Measurements from ENCODE around the gene EID1.
"Not testable (repeated sequence)": the region's sequence is repeated elsewhere in the genome, so short reads cannot be mapped to it uniquely, and the experiment has no call there.

Gene EID1

DNA sequence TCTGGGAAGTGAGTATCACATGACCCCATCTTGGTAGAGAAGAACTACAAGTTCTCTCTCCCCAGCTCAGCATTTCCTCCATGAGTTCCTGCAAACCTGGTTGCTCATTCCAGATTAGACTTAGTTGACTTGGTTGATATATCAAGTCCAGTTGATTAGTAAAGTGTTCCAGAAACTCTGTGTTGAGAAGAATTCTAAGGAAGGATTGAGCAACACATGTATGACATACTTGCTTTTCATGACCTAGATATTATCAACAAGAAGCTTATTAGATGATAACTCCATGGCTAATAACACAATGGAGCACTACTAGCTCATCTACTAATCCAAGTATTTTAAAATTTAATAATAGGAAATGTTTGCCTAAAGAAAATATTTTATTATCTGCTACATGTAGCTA lies 6.4 kb upstream of the EID1 start:
- no peak for DNase-seq

DNA sequence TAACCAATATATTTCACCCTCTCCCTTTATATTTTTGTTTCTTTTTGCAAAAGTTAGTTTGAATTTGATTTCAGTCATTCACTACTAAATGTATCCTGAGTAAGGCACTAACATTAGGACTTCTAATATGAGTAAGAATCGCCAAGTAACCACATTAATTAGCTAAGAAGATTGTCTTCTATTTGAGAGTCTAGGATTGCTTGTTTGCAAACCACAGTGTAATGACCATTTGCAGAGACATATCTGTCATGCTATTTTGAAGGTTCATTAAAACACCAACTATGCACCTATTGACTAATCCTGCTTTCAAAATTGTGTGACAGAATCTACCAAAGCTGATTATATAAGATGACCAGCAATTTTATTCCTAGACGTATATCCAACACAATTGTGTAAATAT lies 5.3 kb upstream of the EID1 start:
- DNase-seq: no peak

DNA sequence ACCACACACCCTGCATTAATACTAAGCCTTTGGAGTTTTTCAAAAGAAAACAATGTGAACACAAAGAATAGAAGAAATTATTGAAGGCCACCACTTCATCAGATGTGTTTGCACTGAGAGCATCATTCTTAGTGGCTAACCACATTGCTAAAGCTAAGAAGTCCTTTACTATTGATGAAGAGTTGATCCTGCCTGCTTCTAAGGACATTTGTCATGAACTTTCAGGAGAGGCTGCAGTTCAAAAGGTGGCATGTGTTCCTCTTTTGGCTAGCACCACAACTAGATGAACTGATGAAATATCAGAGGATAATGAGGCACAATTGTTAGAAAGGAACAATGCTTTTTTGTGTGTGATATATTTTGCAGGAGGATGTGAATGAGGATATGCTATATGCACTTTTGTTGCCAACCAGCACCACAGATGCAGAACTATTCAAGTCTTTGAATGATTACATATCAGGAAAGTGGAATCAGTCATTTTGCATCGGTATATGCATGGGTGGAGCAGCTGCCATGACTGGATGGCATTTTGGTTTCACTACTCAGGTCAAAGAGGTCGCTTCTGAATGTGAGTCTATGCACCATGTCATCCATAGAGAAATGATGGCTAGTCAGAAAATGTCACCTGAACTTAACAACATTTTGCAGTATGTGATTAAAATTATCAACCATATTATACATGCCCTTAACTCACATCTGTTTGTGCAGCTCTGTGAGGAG lies 2.5 kb upstream of the EID1 start:
- no peak for DNase-seq

DNA sequence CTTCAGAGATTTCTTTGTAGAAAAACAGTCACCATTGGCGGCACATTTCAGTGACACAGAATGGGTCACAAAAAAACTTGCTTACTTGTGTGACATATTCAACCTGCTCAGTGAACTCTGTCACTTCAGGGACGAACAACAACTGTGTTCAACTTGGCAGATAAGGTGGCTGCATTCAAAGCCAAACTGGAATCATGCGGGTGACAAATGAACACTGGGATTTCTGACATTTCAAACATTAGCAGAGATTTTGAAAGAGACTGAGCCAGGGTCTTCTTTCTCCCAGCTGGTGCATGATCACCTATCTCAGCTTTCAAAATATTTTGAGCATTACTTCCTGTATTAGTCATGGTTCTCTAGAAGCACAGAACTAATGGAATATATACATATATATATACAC lies 1.9 kb upstream of the EID1 start:
- DNase-seq: no peak

DNA sequence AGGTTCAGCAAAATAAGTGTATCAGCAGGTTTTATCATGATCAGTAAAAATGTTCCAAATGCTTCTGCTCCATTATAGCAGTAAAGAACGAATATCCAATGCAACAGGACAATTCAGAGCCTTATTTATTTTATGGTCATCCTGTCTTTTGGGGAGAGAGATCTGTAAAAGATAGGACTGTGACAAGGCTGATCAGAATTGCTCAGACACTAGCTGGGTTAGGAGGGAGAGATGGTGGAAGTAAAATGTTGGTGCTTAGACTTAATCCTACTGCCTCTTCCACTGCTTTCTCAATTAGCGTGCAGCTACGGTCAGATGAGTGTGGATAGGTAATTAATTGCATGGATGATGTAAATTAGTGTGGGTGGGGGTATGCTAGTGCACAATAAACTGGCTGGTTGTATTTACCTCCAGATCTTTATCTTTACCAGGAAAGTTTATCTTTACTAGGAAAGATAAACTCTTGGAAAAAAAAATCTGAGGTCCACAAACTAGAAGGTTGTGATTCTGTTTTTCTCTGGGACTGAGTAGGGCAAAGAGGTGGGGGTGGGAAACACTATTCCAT lies 2.2 kb downstream of the EID1 start:
- no peak for DNase-seq

DNA sequence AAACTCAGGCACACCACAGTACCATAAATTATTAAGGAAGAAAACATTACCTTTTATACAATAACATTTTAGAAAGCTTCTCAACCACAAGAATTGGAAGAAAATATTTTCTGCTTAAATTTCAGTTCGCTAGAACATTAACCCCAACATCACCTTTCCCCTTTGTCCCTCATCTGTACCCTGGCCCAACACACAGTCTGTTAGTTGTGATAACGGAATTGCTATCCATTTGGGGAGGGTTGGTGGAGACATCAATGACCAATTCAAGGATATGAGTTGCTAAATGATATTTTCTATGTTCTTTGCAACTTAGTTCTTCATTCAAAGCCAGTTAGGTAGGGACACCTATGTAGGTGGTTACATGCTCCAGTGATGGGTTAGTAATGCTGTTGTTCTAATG lies 5.8 kb downstream of the EID1 start:
- no peak for DNase-seq

DNA sequence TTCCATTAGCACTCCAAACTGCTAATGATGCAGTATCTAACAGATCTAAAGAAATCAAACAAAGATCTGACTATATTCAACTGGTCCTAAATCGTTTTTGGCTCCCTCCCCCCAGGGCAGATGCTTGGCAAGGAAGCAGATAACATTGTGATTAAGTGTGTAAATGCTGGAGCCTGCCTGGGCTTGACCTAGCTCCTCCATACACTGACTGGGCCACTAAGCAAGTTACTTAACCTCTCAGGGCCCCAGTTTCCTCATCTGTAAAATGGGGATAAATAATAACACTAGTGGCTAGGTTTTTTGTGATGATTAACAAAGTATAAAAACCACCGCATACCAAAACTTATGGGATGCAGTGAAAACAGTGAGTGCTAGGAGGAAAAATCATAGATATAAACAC lies 9.2 kb downstream of the EID1 start:
- DNase-seq: no peak

DNA sequence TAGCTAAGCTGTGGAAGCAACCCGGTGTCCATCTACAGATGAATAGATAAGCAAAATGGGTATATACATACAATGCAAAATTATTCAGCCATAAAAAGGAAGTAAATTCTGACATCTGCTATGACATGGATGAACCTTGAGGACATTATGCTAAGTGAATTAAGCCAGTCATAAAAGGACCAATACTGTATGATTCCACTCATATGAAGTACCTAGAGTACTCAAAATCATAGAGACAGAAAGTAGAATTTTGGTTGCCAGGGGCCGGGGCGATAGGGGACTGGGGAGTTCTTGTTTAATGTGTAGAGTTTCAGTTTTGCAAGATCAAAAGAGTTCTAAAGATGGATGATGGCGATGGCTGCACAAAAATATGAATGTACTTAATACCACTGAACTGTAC lies 10.3 kb downstream of the EID1 start:
- no peak for DNase-seq

DNA sequence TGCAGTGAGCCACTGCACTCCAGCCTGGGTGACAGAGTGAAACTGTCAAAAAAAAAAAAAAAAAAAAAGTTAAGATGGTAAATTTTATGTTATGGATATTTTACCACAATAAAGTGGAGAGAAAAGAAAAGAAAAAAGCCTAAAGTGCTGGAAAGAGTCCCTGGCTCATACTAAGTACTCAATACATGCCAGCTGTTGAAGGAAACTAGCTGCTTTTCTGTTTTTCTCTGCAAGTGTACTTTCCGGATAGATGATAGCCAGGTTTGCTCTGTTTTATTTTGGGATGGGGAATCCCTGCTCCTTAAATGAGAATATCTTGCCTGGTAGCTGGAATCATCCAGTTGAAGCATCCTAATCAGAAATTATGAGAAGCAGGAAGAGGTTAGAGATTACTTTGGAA lies 10.9 kb downstream of the EID1 start:
- DNase-seq: no peak

DNA sequence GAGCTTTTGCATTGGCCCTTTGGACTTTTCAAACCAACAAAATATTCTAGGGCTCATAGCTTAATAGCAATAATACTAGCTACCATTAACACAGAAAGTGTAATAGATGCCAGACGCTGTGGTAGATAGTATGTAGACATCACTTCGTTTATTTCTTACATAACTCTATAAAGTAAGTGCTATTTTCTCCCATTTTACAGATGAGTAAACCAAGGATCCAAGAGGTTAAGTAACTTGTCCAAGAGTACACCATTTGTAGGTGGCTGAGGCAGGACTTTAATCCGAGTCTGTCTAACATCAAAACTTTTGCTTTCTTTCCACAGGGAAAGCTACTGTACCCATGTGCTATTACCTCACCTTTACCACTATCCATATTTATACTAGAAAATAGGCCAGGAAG lies 12.0 kb downstream of the EID1 start:
- no peak for DNase-seq

DNA sequence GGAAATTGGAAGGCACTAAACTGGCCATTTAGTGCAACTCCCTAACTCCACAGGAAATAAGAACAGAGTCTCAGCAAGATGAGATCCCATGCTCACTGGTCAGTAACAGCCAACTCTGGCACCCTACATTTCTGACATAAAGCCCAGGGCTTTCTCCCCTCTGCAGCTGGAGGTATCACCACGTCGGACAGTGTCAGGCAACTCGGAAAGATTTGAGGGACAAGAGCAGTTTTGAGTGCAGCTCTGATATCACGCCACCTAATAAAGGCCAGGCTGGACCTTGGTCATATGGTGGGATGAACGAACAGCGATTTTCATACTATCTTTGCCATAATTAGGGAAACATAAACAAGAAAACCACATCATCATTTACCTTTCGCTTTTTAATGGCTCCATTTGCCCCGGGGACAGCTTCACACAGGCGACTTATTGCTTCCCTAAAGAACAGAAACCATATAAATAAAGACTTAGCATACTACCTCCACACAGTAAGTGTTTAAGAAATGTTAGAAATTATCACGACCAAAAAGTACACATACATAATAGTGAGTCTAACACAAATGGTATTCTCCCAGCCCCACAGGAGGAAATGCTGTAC lies 12.5 kb downstream of the EID1 start:
- no peak for DNase-seq

DNA sequence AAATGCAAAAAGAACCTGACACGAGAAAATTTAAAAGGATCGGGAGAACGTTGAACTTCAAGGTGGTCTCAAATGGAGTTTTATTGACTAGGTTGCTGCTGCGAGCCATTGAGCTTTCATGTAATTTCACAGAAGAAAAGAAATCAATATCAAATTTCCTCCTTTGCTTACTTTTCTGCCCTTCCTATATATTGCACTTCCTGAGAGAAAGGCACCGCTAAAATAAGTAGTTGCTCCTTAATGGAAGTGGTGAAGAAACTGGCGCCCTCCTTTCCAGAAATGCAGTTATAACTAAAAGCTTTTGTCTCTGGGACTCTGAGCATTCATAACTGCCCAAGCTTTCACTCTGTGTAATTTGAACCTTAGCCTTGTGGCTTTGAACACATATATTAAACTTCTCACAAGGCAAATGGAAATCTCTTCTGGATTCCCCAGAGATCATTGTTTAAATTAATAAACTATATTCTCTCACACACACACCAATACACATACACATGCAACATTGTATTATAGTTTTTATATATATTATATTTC lies 13.4 kb downstream of the EID1 start:
- DNase-seq: no peak

DNA sequence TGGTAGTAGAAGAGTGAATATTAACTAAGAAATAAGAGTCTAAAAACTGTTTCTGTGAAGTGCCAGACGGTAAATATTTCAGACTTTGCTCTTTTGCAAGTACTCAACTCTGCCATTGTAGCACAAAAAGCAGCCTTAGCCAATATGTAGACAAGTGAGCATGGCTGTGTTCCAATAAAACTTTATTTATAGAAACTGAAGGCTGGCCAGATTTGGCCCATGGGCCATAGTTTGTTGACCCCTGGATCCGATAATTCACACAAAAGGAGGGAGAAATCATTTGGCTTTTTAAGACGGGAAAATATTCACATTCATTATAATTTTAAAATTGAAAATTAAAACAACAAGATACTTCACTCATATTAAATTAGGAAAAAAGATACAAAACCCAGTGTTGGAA lies 15.4 kb downstream of the EID1 start:
- DNase-seq: no peak

DNA sequence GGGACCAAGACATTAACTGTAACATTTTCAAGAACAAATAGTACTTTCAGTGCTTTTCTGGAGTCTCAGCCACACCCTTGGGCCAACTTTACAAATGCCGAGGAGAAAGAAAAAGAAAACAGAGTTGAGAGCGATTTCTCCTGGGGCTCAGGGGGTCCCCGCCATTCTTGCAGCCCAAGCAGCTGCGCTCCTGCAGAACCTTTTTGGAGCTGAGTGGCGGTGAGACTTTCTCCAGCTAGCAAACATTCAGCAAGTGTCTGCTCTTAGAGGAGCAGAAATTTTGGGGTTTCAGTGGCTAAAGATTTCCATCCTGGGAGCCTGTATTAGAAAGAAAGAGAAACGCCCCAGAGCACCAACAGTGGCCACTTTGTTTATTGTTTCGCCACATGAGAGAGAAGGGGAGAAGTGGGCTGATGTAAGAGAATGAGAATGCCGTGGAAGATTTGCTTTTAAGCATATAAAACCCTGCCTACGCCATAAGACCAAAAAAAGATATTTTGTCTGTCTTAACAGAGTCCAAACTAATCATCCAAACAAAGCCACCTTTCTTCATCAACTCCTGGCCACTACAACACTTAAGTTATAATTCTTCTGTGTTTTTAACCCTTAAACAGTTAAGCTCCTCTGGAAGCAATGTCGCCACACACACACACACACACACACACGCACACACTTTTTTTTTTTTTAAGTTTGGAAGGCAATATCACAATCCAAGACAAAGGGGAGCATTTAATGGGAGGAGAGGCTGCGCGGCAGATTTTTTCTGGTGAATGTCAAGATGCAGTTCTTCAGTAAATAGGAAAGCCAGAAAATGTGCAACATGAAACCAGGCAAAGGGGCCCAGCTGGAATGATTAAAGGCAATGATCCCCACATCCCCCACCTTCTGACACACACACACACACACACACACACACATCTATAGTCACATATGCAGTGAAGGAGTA lies 19.2 kb downstream of the EID1 start:
- no peak for DNase-seq

DNA sequence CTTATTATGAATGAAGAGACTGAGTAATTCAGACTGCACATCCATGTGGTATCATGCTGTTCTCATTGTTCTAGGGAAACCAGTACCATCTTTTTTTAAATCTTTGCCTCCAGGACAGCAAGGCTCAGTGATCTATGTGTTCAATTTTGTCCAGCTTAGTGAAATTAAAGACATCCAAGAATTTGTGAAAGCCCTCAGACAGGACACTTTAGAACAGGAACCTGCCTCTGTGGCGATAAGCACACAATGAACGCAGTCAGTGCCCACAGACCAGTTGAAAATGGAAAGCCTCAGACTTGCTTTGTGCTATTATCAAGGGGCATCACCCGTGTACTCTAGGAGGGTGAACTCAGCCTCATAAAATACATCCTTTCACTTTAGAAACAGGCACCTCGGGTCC lies 20.1 kb downstream of the EID1 start:
- DNase-seq: no peak

DNA sequence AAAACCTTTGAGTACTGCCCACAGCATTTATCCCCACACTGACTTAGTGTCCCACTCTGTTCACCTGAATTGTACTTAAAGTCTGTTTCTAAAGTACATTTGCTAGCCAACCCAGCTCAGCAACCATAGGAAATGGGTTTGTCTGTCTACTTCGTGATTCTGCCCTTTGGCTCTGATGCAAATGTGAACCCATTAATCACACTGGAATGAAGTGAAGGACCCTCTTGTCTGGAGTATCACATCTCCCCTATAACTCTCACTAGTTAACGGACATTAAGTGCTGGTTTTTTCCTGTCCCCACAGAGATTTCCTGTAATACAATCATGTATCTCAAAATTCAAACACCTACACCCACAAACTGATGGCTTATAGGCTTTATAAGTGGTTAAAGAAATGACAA lies 20.5 kb downstream of the EID1 start:
- no peak for DNase-seq

DNA sequence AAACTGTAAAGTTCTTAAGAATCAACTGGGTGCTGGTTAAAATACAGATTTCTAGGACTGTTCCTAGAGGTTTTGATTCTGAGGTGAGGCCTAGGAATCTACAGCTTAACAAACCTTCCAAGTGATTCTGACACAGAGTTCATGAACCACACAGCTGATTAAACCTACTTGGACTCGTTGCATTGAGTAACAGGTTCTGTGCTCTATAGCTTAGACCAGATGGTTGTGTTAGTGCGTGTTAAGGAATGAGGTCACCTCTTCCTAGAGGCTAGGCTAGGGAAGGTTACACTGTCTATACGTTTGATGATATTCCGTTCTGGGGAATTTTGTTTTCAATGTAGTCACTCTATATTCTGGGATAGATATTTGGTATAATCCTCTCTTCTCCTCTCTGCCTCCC lies 21.9 kb downstream of the EID1 start:
- DNase-seq: no peak

DNA sequence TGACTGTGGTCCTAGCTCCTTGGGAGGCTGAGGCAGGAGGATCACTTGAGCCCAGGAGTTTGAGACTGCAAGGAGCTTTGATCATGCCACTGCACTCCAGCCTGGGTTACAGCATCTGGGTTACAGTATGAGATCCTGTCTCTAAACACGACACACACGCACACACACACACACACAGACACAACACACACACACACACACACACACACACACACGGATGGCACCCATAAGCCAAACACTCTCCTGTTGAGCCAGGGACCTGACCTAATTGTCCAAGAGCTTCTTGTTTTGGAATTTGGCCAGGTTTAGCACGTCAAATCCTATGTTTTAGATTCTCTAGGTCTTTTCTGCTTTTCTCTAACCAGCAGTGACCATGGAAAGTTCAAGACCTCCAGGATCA lies 26.8 kb downstream of the EID1 start:
- no peak for DNase-seq

DNA sequence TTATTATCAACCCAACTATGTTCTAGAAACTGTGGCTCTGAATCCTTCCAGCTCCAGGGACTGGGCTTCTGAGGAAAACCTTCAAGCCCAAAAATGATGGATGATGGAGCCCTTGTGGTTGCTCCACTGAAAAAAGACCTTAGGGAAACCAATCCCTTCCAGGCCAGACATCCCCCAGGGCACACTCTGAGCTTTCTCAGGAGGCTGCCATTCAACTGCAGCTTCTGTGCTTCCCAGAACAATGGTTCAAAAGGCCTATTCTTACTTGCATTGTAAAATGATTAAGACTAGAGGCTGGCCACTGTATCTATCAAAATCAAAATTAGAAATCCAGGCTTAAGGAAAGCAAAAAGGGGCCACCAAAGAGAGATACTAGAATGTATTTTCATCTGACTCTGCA lies 27.3 kb downstream of the EID1 start:
- DNase-seq: no peak

DNA sequence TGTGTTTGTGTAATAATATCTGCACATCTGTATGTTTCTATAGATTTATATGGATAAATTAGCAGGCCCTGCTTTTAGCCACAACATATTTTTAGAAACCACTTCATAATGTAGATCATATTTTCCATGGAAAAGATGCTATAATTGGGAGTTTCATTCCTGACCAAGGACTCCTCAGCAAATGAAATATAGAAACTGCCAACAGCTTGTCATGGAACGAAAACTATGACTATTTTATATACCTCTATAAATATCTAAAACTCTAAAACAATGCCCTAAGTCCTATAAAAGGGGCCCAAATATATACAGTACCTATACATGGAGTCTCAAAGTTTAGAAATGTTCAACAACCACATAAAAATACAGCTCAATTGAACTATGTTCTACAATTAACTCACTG lies 27.9 kb downstream of the EID1 start:
- no peak for DNase-seq

DNA sequence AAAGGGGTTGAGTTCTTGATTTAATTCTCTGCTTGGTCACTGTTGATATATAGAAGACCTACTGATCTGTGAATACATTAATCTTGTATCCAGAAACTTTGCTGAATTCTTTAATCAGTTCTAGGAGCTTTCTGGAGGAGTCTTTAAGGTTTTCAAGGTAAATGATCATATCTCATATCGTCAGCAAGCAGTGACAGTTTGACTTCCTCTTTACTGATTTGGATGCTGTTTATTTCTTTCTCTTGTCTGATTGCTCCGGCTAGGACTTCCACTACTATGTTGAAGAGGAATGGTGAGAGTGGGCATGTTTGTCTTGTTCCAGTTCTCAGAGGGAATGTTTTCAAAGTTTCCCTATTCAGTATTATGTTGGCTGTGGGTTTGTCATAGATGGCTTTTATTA lies 31.4 kb downstream of the EID1 start:
- not testable (repeated sequence) for DNase-seq

DNA sequence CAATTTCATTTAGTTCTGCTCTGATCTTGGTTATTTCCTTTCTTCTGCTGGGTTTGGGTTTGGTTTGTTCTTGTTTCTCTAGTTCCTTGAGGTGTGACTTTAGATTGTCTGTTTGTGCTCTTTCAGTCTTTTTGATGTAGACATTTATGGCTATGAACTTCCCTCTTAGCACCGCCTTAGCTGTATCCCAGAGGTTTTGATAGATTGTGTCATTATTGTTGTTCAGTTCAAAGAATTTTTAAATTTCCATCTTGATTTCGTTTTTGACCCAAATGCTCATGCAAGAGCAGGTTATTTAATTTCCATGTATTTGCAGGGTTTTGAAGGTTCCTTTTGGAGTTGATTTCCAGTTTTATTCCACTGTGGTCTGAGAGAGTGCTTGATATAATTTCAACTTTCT lies 32.6 kb downstream of the EID1 start:
- DNase-seq: not testable (repeated sequence)

DNA sequence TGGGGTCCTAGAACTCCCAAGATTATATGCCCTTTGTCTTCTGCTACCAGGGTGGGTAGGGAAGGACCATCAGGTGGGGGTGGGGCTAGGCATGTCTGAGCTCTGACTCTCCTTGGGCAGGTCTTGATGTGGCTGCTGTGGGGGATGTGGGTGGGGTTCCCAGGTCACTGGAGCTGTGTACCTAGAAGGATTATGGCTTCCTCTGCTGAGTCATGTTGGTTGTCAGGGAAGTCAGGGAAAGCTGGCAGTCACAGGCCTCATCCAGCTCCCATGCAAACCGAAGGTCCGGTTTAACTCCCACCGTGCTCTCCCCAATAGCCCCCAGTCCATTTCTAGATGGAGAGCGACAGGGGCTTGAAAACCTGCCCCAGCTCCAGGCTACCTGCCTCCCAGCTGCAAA lies 35.2 kb downstream of the EID1 start:
- DNase-seq: no peak
